Lower lobe of right lung (tissue), 2 donors: Measurements from ENCODE around the gene MYO1D. TPM values are rescaled to one million over a fixed set of nuclear protein-coding genes. Genes with fewer than 3 reads are reported as not detected.
A peak's percentile ranks its signal among the peaks of the same experiment; 100 is the strongest.

Experiments
- ATAC-seq, 2 donors: fragments of 200-7000 bp; cut with Tn5 transposase; one replicate each; pipeline ENCODE4 v1.9.1; 2020 to 2022; ENCODE audit warnings: mild to moderate bottlenecking in 2 of 2, moderate library complexity in 2 of 2
- DNase-seq: peaks from one replicate; pipeline ENCODE4 v3.0.0-alpha.2; 2020
- H3K27ac ChIP-seq: fragments of 200-600 bp; one replicate; pipeline ENCODE4 v1.8.0; 2022
- H3K27me3 ChIP-seq: fragments of 200-600 bp; one replicate; pipeline ENCODE4 v1.8.0; 2022; ENCODE audit warnings: low read depth
- H3K36me3 ChIP-seq: fragments of 200-600 bp; one replicate; pipeline ENCODE4 v1.8.0; 2022; ENCODE audit warnings: mild to moderate bottlenecking
- H3K4me1 ChIP-seq: fragments of 200-600 bp; one replicate; pipeline ENCODE4 v1.8.0; 2022
- H3K4me3 ChIP-seq: fragments of 200-600 bp; one replicate; pipeline ENCODE4 v1.8.0; 2022; ENCODE audit warnings: mild to moderate bottlenecking
- H3K9me3 ChIP-seq: fragments of 200-600 bp; one replicate; pipeline ENCODE4 v1.8.0; 2022
- intact Hi-C: fragments of 100-400 bp; cut with DNase I; formaldehyde crosslinking; loops from one replicate; pipeline ENCODE4 v1.11.0; 2022
- total RNA-seq: library from RNA; stranded (reverse); fragmentation: NEBNext Ultra II Directional; extraction: Animal tissue kit (Norgen Biotek cat#: 25700); gene quantifications from one replicate; pipeline ENCODE4 v1.2.1, GENCODE V29; 2021
- TF ChIP-seq, protein P1 (sequence below): fragments of 200-600 bp; IDR thresholded peaks from one replicate; pipeline ENCODE4 v1.8.0; 2022; ENCODE audit warnings: antibody characterized with exemption, mild to moderate bottlenecking
- donor health status: DM: no; HTN: yes; CAD: no; lungs with severe emphysema.

Gene MYO1D
- total RNA-seq, 1 donor from 2014 or later, result 58.0 TPM

DNA sequence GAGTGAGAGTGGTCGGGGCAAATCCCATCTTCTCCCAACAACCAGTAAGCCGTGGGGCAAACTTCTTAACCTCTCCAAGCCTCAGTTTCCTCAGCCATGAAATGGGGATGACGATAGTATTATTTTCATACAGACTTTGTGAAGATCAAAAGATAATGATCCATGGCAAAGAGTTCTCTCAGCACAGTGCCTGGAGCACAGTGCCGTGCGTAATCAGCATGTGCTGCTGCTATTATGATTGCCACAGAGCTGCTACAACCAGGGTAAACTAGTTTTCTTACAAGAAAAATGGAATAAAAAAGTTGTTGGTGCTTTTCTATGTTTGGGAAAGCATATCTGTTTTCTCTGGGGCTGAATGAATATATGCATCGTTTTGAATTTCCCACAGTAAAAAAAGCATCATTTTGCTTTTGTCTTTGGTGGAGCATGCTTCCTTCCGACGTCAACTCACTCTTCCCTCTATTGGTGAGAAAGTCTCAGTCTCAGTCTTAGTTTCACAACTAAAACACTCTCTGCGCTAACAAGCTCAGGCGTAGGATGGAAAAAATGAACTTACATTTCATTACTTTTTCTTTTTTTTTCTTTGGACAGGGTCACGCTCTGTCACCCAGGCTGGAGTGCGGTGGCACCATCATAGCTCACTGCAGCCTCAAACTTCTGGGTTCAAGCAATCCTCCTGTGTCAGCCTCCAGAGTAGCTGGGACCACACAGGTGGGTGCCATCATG lies 352.9 kb downstream of the MYO1D start:
- H3K27ac ChIP-seq, result no peak overlapping the region
- H3K9me3 ChIP-seq, result no peaks in the 10 kb centered on the region
- intact Hi-C loops, result no loop called here
- no peak overlapping the region for H3K4me3 ChIP-seq
- TF ChIP-seq, protein P1, sequence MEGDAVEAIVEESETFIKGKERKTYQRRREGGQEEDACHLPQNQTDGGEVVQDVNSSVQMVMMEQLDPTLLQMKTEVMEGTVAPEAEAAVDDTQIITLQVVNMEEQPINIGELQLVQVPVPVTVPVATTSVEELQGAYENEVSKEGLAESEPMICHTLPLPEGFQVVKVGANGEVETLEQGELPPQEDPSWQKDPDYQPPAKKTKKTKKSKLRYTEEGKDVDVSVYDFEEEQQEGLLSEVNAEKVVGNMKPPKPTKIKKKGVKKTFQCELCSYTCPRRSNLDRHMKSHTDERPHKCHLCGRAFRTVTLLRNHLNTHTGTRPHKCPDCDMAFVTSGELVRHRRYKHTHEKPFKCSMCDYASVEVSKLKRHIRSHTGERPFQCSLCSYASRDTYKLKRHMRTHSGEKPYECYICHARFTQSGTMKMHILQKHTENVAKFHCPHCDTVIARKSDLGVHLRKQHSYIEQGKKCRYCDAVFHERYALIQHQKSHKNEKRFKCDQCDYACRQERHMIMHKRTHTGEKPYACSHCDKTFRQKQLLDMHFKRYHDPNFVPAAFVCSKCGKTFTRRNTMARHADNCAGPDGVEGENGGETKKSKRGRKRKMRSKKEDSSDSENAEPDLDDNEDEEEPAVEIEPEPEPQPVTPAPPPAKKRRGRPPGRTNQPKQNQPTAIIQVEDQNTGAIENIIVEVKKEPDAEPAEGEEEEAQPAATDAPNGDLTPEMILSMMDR, result no peak
- peaks cover 15% of the 10 kb centered on the region for H3K4me1 ChIP-seq
- ATAC-seq (no peak), DNase-seq (no peak)
- H3K27me3 ChIP-seq, result no peaks in the 10 kb centered on the region
- no peaks in the 10 kb centered on the region for H3K36me3 ChIP-seq

DNA sequence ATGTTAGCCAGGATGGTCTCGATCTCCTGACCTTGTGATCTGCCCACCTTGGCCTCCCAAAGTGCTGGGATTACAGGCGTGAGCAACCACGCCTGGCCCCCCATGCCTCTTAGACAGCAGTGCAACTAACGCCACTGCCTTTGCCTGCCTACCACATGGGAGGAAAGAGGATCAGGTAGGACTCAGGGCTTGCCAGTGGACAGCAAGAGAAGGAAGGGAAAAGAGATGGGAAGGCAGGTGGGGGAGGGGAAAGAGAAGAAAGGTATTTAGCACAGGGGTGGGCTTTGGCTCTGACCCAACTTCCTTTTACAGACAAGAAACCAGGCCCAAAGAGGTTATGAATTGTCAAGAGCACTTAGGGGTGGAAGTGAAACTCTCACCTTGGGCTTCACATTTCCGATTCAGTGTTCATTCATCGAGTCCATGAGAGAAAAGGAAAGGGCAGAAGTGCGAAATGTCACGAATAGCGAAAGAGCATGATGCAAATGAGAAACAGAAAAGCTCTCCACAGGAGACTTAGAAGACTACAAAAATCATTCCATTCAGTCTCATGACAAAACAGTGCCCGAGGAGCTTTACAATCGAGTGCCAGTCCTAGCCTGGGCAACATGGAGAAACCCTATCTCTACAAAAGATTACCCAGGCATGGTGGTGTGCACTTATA lies 353.8 kb downstream of the MYO1D start:
- Histone ChIP-seq H3K27ac (no peak overlapping the region), H3K4me1 (peaks cover 15% of the 10 kb centered on the region), H3K27me3 (no peaks in the 10 kb centered on the region), H3K4me3 (no peak overlapping the region), H3K36me3 (no peaks in the 10 kb centered on the region), H3K9me3 (no peaks in the 10 kb centered on the region)
- ATAC-seq (no peak), DNase-seq (no peak)
- TF ChIP-seq, protein P1, result no peak
- intact Hi-C loops, result no loop called here

DNA sequence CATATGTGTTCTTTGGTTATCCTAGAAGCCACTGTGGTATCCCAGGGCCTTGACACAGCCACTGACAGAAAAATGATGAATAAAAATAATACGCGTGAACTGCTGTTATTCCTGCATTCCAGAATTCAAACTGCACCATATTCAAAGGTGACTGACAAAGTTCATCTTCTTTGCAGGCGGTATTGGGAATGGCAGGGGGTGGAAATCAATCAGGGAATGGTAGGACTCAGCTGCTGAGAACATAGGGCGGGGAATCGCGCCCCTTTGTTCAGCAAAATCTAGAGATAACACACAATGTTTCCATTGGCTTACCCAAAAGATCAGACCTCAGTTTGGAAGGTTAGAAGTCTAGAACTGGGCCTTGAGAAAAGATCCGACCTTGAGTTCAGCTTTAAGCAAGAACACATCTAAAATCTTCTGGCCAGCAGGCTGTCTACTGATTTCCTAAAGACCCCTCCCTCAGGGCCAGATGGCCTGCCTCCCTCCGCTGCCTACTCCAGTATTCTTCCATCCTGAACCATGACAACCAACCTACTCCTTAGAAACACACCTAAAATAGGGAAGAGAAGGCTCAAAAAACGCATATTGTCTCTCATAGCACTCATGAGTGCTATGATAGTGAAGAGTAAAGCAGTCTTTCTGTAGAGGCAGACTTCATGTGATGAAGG lies 356.1 kb downstream of the MYO1D start:
- Histone ChIP-seq H3K4me1 (peaks cover 19% of the 10 kb centered on the region), H3K27ac (no peak overlapping the region), H3K4me3 (no peak overlapping the region), H3K27me3 (no peaks in the 10 kb centered on the region), H3K36me3 (no peaks in the 10 kb centered on the region), H3K9me3 (no peaks in the 10 kb centered on the region)
- ATAC-seq (no peak), DNase-seq (no peak)
- TF ChIP-seq, protein P1, result no peak
- intact Hi-C loops, result no loop called here

DNA sequence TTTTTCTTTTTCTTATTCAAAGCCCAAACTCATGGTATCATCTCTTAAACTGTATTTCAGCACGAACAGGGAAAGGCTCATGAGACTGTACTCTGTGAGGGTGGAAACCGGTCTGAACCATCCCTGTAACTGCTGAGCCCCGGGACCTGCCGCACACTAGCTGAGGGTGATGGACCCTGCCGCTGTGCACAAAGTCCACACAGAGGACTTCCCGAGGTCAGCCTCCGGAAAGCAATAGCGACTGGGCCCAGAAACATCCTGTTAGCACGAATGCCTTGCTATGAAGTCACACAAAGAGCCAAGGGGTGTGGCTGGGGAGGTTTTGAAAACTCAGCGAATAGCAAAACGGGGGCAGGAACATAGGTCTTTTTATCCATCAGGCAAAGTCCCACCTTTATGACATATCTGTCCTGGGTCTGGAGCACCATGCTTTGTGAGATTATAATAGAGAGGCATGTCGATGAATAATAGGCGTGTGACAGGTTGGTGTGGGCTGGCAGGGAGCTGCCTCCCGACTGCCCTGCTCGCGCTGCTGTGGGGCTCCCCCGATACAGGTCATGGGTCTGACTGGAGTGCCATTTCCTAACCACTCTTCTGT lies 356.7 kb downstream of the MYO1D start:
- H3K4me1 ChIP-seq, result peaks cover 19% of the 10 kb centered on the region
- peak overlapping the region; percentile 9 for H3K27ac ChIP-seq
- H3K4me3 ChIP-seq, result peak overlapping the region; percentile 52
- H3K9me3 ChIP-seq, result no peaks in the 10 kb centered on the region
- H3K36me3 ChIP-seq, result no peaks in the 10 kb centered on the region
- DNase-seq, result no peak
- intact Hi-C loops, result no loop called here
- no peaks in the 10 kb centered on the region for H3K27me3 ChIP-seq
- peak in 1 of 2 donors; percentile 44 for ATAC-seq
- TF ChIP-seq, protein P1, result no peak

DNA sequence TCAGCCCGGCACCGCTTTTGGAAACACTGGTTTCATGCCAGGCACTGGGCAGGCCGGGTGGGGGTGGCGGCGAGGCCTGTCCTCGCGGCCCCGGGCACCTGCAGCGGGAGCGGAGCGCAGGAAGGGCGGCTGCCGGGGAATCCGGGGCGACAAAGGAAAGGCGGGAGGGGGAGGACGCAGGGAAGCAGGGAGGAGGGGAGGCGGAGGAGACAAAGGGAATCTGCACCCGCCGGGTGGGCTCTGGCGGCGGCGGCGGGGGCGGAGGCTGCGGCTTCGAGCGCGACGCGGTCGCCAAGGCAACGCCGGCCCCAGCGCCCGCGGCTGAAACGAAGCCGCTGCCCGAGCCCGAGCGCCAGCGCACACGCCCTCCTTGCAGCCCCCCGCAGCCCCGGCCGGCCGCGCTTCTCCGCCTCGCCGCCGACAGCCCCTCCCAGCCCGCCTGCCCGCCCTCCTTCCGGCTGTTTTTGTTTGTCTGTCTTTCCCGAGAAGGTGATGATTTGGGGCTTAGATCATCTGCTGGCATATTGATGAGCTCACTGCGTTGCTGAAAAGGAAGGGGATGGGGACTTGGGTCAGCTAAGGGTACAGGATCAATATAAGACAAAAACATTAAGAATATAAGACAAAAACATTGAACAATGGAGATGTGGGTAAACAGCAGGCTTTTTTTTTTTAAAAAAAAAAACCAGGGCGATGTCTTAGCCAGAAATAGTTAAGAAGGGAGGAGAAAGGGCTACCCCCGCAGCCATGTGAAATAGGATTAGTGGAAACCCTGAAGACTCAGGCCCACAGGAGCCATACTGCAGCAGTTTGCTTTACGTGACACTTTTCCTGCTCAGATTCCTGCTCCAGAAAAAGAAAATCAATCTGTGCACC lies 357.5 kb downstream of the MYO1D start:
- ATAC-seq, result peak; percentile 73 to 81
- Histone ChIP-seq H3K27ac (peak overlapping the region; percentile 9), H3K9me3 (no peaks in the 10 kb centered on the region), H3K4me3 (peak overlapping the region; percentile 52), H3K27me3 (no peaks in the 10 kb centered on the region), H3K4me1 (peaks cover 19% of the 10 kb centered on the region), H3K36me3 (no peaks in the 10 kb centered on the region)
- DNase-seq, result peak; percentile 56
- intact Hi-C loops, result no loop called here
- TF ChIP-seq, protein P1, result no peak
